ENCODE measurements around the gene CDH2.

DNA sequence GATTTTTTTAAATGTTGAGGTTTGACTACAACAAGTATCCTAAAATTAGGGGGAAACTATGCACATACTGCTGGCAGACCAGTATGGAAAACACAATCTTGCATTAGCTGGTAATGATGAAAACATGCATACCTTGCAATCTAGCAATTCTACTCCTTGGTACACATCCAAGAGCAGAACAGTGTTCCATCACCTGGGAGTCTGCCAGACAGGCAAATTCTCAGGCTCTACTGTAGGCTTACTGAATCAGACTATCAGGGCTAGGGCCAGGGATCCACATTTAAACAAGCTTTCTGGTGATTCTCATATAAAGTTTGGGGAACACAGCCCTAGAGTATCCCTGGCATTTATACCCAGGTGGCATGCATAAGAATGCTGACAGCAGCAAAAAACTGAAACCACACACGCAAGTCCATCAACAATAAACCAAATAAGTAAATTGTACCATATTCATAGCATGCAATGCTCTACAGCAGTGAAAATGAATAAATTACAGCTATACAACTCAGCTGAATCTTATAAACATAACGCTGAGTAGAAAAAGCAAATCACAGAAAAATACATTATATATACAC, 13.6 kb downstream of the CDH2 start:
- TF ChIP-seq, protein P1, sequence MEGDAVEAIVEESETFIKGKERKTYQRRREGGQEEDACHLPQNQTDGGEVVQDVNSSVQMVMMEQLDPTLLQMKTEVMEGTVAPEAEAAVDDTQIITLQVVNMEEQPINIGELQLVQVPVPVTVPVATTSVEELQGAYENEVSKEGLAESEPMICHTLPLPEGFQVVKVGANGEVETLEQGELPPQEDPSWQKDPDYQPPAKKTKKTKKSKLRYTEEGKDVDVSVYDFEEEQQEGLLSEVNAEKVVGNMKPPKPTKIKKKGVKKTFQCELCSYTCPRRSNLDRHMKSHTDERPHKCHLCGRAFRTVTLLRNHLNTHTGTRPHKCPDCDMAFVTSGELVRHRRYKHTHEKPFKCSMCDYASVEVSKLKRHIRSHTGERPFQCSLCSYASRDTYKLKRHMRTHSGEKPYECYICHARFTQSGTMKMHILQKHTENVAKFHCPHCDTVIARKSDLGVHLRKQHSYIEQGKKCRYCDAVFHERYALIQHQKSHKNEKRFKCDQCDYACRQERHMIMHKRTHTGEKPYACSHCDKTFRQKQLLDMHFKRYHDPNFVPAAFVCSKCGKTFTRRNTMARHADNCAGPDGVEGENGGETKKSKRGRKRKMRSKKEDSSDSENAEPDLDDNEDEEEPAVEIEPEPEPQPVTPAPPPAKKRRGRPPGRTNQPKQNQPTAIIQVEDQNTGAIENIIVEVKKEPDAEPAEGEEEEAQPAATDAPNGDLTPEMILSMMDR (conservative IDR thresholded peaks at IDR 0.05 in 1 of 2, IDR thresholded peaks at IDR 0.05 in 1 of 2; ENCODE audit: extremely low read depth in 1 of 2, insufficient read depth in 1 of 2, low read depth in 1 of 2, low read length in 2 of 2) = no peak
- no peak for TF ChIP-seq EZH2 (IDR thresholded peaks at IDR 0.05; ENCODE audit: borderline replicate concordance, low read length)
